ENCODE results near the gene KCNJ12.

Gene KCNJ12

DNA sequence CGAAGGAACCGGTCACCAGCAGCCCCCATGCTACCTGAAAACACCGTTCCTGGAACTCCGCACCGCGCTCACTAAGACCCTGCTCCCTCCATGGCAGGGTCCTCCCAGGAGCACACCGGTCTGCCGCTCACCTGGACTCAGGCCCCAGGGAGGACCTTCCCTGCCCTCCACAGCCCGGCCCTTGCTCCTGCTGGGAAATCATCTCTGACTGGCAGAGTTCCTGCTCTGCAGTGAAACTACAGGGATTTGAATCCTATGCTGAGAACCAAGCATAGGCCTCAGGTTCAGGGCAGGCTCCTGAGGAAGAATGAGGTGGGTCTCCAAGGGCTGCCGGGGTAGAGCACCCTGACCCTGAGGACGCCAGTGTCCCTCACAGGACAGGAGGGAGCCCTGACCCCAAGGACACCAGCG is 88.5 kb downstream of the KCNJ12 start:
- TF ChIP-seq, protein P1, sequence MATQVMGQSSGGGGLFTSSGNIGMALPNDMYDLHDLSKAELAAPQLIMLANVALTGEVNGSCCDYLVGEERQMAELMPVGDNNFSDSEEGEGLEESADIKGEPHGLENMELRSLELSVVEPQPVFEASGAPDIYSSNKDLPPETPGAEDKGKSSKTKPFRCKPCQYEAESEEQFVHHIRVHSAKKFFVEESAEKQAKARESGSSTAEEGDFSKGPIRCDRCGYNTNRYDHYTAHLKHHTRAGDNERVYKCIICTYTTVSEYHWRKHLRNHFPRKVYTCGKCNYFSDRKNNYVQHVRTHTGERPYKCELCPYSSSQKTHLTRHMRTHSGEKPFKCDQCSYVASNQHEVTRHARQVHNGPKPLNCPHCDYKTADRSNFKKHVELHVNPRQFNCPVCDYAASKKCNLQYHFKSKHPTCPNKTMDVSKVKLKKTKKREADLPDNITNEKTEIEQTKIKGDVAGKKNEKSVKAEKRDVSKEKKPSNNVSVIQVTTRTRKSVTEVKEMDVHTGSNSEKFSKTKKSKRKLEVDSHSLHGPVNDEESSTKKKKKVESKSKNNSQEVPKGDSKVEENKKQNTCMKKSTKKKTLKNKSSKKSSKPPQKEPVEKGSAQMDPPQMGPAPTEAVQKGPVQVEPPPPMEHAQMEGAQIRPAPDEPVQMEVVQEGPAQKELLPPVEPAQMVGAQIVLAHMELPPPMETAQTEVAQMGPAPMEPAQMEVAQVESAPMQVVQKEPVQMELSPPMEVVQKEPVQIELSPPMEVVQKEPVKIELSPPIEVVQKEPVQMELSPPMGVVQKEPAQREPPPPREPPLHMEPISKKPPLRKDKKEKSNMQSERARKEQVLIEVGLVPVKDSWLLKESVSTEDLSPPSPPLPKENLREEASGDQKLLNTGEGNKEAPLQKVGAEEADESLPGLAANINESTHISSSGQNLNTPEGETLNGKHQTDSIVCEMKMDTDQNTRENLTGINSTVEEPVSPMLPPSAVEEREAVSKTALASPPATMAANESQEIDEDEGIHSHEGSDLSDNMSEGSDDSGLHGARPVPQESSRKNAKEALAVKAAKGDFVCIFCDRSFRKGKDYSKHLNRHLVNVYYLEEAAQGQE (IDR thresholded peaks at IDR 0.05; ENCODE audit: insufficient read depth in 1 of 2, low read depth in 2 of 2, low read length in 2 of 2) = no peak
- no peak for TF ChIP-seq POLR2AphosphoS5 (IDR thresholded peaks at IDR 0.05; ENCODE audit: low read depth, low read length)
- TF ChIP-seq SIN3A (IDR thresholded peaks at IDR 0.05; ENCODE audit: borderline replicate concordance, insufficient read depth, low read length) = no peak
- TF ChIP-seq FOXP2 (optimal IDR thresholded peaks at IDR 0.05; ENCODE audit: borderline replicate concordance, extremely low read depth, extremely low read length, insufficient read depth) = no peak
- TF ChIP-seq TAF1 (IDR thresholded peaks at IDR 0.05; ENCODE audit: borderline replicate concordance, insufficient read depth, low read length) = no peak

DNA sequence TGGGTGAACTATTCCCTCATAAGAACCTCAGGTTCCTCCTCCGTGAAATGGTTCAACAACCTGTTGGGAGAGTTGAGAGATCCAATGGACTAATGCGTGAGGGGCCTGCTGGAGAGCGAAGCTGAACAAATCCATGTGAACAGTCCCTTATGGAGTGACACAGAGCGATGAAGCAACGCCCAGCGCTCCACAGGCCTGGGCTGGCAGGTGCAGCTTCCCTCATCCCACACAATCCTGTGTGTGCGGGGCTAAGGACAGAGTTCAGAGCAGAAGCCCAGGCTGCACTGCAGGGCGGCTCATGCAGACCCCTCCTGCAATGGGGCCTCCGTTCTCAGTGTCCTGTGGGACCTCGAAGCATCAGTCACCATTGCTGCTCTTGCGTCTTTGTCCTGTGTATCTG is 90.4 kb downstream of the KCNJ12 start:
- TF ChIP-seq TAF1 (IDR thresholded peaks at IDR 0.05; ENCODE audit: borderline replicate concordance, insufficient read depth, low read length) (no peak), FOXP2 (optimal IDR thresholded peaks at IDR 0.05; ENCODE audit: borderline replicate concordance, extremely low read depth, extremely low read length, insufficient read depth) (no peak)
- TF ChIP-seq, protein P1 (IDR thresholded peaks at IDR 0.05; ENCODE audit: insufficient read depth in 1 of 2, low read depth in 2 of 2, low read length in 2 of 2) = no peak

- TF ChIP-seq POLR2AphosphoS5 (IDR thresholded peaks at IDR 0.05; ENCODE audit: low read depth, low read length) = no peak
- TF ChIP-seq, protein P1 (IDR thresholded peaks at IDR 0.05; ENCODE audit: insufficient read depth in 1 of 2, low read depth in 2 of 2, low read length in 2 of 2) = no peak
- no peak for TF ChIP-seq FOXP2 (optimal IDR thresholded peaks at IDR 0.05; ENCODE audit: borderline replicate concordance, extremely low read depth, extremely low read length, insufficient read depth)
- TF ChIP-seq SIN3A (IDR thresholded peaks at IDR 0.05; ENCODE audit: borderline replicate concordance, insufficient read depth, low read length) = no peak
- no peak for TF ChIP-seq TAF1 (IDR thresholded peaks at IDR 0.05; ENCODE audit: borderline replicate concordance, insufficient read depth, low read length)
These were observed 91.0 kb downstream of the KCNJ12 start for GRCh38 chr17:21467196-21467595.

GRCh38 chr17:21467739-21468490 is 91.8 kb downstream of the KCNJ12 start:
- no peak for TF ChIP-seq TAF1 (IDR thresholded peaks at IDR 0.05; ENCODE audit: borderline replicate concordance, insufficient read depth, low read length)
- TF ChIP-seq POLR2AphosphoS5 (IDR thresholded peaks at IDR 0.05; ENCODE audit: low read depth, low read length) = no peak
- TF ChIP-seq, protein P1 (IDR thresholded peaks at IDR 0.05; ENCODE audit: insufficient read depth in 1 of 2, low read depth in 2 of 2, low read length in 2 of 2) = no peak
- no peak for TF ChIP-seq FOXP2 (optimal IDR thresholded peaks at IDR 0.05; ENCODE audit: borderline replicate concordance, extremely low read depth, extremely low read length, insufficient read depth)
- TF ChIP-seq SIN3A (IDR thresholded peaks at IDR 0.05; ENCODE audit: borderline replicate concordance, insufficient read depth, low read length) = no peak

All from PFSK-1 (cell line).